ENCODE measurements around the gene AKT2. TPM values are rescaled to one million over a fixed set of nuclear protein-coding genes. Genes with fewer than 3 reads are reported as not detected.

The AKT2 gene
- total RNA-seq, 1 experiment from 2014 or later: 84.5 TPM

DNA sequence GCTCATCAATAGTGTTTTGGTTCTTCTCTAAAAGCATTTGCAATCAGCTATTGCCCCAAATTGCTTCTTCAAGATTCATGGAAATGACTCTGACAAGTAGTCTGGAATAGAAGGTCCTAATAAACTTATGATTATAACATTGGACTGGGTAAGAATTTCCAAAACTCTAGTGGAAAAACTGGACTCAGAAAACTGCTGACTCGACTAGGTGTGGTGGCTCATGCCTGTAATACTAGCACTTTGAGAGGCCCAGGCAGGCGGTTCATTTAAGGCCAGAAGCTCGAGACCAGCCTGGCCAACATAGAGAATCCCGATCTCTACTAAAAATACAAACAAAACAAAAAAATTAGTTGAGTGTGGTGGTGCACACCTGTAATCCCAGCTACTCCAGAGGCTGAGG lies 15.5 kb upstream of the AKT2 start:
- DNase-seq (ENCODE audit: low read depth): no peak

DNA sequence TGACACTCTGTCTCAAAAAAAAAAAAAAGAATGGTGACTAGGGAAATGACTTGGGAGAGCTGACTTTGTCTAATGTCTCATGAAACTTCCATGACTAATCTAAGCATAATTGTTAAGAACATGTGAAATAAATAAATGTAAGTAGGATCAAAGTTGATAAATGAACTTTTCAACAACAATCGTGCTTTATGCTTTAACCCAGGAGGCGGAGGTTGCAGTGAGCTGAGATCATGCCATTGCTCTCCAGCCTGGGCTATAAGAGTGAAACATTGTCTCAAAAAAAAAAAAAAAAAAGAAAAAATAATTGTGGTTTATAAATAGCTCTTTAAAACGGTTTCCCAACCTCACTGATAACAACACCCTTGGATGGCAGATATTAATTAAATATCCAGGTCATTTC lies 12.9 kb upstream of the AKT2 start:
- no peak for DNase-seq (ENCODE audit: low read depth)

DNA sequence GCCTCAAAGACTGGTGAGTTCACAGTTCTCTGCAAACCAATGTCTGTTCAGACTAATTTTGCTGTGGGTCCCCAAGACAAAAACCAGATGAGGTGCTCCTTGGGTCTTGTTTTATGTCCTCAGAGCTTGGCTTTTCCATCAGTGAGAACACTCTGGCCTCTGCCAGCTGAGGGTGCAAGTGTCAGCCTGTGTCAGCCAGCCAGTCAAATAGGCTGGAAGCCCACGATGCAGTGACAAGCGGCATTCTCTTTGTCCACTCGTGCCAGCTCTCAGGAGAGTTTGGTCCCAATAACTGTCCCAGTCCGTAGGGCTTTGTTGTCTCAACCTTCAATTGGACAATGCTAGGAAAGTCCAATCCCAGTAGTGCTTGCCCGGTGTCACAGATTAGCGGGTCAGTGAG lies 9.4 kb upstream of the AKT2 start:
- no peak for DNase-seq (ENCODE audit: low read depth)

DNA sequence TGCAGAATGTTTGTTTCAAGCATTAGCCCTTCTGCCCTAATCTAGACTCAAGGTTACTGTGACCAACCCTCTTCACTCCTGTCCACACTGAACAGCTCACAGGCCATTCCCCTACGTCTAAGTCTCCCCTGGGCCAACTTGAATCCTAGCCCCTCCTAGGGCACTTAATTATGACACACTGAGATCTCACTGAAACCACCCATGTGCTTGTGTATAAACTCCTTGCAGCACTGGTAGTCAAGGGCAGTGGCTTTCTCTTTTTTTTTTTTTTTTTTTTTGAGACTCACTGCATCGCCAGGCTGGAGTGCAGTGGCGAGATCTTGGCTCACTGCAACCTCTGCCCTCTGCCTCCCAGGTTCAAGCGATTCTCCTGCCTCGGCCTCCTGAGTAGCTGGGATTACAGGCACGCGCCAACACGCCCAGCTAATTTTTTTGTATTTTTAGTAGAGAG lies 1.9 kb upstream of the AKT2 start:
- DNase-seq (ENCODE audit: low read depth): no peak

DNA sequence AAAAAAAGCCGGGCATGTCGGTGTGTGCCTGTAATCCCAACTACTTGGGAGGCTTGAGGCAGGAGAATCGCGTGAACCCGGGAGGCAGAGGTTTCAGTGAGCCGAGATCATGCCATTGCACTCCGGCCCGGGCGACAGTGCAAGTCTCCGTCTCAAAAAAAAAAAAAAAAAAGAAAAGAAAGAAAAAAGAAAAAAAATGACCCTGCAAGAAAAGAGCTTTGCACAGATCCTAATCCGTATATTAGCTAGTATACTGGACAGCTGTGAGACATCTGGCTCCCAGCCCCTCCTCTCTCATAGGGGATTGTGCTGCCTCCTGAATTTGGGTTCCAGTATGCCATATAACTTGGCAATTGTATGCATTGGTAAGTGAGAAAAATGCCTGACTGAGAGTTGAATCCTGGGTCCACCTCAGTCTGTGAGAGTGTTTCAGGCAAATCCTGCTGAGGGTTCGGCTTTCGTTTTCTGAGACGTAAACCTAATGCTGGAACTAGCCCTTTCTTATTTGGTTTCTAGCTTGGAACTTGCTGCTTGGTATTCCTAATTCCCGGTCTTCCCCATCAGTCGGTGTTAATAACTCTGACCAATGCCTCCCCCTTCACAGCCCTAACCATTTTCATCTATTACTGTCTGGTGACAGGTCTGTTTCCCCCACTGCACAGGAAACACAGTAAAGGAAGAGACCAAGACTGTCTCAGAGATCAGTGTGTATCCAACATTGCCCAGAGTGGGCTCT lies 1.3 kb upstream of the AKT2 start:
- no peak for DNase-seq (ENCODE audit: low read depth)

DNA sequence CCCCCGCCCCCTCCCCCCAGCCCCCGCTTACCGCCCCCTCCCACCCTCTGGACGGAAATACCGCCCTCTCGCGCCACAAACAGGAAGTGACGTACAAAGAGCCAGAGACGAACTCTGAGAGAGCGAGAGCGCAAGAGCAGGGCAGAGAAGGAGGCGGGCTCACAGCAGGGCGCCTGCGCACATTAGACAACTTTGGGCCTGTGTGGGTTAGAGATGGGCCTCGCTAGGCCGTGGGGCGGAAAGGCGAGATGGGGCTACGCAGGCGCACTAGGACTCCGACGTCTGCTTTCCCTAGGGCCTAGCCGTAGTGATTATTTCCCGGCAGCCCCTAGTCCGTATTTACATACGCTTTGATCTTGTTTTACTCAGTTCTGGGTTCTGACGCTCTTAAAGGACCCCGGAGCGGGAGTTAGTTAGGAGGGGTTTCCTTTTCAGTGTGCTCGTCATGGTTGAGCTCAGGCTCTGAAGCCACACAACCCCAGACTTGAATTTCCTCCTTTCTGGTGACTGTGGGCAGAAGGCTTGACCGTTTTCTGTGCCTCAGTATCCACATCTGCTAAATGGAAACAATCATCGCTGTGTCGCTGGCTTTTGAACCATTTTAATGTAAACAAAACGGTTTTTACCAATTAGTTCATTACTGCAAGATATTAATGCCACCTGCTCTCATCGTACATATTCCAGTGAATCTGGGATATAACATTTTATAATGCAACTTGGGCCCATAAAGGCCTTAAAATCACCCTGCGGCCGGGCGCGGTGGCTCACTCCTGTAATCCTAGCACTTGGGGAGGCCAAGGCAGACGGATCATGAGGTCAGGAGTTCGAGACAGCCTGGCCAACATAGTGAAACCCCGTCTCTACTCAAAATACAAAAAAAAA lies 449 bp upstream of the AKT2 start:
- DNase-seq (ENCODE audit: low read depth): peak; percentile 100

DNA sequence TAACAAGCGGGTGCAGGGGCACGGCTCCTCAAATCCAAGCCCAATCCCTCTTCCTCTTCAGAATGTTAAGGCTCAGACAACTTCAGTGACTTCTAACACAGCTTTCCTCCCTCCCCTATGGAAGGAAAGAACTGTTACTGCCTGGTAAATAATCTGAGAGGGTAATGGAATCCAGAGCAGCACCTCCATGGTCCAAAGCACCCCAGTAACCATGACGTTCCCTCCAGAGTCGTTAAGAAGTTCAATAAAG lies 969 bp downstream of the AKT2 start:
- DNase-seq (ENCODE audit: low read depth): no peak

DNA sequence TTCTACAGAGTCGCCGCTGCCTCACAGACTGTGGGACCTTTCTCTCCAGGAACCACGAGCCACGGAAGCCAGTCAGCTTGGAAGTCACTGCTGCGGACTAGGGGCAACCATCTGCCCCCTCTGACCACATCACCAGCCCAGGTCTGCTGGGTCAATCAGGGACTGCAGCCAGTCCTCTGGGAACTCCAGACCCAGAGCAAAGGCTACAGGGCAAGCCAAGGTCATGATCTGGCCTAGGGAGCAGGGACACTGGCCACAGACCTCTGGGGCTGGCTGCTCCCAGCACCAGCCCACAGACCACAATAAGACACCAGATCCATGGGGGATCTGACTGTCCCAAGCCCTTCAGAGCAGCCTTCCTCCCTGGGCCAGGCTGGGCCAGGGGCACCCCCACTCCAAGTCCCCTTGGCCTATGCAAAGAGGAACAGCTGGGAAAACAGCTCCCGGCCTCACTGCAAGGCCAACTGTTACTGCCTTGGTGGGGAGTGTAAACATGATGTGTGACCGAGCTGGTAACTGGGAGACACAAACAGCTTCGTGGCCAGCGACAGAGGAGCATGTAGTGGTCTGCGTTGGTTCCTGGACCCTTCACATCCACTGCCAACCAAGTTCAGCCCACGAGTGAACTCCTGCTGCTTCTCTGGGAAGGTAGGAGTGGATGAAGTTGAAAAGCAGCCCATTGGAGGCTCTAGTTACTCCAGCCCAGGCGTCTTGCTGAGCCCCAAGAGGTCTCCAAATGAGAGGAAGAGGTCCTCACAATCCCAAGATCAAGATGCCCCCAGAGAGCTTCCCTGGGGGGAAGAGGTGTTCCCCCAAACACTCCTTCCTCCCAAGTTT lies 1.5 kb downstream of the AKT2 start:
- no peak for DNase-seq (ENCODE audit: low read depth)

DNA sequence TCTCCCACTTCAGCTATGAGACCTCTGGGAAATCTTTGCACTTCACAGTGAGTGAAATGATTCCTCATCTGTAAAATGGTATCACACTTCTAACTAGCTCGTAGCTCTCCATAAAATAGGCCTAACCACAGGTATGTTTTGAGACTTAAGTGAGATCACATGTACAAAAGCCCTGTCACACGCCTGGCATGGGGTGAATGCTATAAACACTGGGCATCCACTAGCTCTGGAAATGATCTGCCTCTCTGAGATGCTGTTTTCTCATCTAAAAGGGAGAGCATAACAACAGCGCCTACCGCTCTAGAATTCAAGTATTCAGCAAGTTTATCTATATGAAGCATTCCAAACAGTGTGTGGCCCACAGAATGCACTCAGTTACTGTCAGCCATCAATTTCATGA lies 2.2 kb downstream of the AKT2 start:
- no peak for DNase-seq (ENCODE audit: low read depth)

DNA sequence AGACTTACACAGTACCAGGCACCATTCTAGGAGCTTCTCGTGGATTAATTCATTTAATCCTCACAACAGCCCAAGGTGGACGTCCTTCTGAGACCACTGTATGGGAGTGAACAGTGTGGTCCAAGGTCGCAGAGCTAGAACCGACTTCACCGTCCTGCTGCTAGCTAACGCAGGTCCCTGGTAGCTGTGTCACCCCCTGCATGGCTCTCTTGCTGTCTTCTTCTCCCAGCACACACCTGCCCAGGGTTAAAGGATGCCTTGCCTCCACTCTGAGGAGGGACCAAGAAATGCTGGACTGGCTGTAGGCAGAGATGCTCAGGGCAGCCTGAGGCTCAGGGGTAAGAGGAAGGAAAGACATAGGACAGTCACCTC lies 3.0 kb downstream of the AKT2 start:
- DNase-seq (ENCODE audit: low read depth): no peak

DNA sequence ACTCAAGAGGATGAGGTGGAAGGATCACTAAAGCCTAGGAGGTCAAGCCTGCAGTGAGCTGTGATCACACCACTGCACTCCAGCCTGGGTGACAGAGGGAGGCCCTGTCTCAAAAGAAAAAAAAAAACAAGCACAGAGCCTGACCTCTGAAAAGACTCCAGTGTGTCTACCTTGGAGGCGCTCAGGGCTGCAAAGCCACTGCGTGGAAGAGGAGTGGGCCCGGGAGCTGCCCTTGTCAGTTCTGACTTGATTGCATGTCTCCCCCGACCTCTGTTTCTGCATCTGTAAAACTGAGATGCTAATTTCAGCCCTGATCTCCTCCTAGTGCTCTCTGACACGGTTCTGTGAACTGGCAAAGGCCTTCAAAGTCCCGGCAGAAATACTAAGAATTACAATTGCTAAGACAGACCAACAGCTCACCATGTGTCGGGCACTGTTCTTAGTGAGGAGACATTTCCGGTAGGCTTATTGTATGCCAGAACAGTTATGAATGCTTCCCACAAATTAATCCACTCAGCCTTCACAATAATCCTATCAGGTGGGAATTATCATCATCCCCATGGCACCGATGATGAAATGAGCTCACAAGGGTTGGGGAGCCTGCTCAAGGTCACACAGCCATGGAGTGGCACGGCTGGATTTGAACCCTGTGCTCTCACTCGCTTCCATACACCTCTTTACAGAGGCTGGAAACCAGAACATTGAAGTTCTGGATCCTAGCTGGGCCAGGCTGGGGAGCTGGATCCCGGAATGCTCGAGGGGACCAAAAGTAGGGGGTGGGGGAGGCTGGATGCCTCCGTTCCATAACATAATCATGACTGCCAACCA lies 3.5 kb downstream of the AKT2 start:
- no peak for DNase-seq (ENCODE audit: low read depth)

DNA sequence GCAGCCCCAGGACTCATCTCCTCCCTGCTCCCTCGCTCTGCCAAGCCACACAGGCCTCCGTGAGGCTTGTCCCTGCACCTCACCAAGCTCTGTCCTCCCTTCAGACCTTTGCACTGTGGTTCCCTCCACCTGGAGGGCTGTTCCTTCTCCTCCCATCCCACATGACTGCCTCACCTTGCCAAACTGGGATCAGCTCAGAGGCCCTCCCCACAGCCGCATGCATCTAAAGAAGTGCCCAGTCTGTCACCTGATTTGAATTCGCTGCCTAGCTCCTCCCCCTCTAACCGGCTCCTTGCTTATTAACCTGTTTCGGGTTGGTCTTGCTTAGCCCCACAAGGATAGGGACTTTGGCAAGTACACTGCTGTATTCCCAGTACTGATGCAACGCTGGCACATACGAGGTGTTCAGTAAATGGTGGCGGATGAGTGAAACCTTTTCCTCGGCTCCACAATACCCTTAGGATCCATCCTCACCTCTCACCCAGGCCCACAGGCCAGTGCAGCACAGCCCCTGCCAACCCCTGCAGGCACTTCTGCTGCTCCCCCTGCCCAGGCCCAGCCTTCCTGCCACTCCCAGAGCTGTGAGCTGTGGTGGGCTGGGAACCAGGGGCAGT lies 4.4 kb downstream of the AKT2 start:
- no peak for DNase-seq (ENCODE audit: low read depth)

DNA sequence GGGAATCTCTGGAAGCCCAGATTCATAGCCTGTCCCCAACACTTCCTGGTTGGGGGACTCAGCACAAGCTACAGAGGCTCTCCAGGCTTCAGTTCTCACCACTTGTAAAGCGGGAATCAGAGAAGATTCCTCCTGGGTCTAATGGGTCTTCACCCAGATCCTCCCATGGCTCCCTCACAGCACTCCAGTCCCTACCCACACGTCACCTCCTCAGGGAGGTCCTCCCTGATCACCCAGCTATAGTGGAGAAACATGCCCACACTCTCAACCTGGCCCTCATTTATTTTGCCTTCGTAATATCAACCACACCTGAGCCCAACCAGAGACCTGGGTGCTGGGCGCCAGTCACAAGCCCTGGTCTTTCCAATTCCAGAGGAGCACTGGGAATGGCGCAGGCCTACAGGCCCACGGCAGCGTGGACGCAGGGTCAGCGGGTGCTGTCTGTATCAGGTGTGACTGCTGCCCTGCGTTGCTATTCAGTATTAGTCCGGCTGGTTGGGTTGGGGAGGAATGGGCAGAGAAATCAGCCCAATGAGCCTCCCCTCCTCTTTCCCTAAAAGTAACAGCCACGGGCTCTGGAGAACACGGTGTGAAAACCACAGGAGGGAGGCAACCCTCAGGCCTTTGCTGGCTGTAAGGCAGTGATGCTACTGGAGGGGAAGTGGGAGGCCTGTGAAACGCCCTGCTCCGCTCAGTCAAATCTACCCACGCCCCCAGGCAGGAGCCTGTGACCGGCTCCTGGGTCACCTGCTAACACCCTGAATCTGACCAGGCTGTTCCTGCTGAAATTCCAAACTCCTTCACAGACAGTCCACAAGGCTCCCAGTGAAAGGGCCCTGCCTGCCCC lies 5.2 kb downstream of the AKT2 start:
- no peak for DNase-seq (ENCODE audit: low read depth)

DNA sequence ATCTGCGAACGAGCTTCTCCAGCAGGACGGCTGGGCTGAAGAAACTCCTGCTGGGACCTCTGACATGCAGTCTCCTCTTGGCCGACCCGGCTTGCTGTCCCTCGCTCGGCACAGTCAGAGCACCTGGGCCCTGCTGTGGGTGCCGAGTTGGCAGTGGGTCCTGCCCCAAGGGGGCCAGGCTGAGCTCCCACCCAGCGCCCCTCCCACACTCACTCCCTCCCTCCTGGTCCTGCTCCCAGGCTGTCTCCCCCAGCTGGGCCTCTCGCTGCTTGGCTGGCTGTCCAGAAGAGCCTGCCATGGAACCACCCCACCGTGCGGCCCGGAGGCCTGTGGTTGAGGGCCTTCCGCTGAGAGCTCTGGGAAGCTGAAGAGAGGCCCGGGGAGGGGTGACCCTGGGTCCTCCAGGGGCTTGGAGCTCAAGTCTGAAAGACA lies 6.0 kb downstream of the AKT2 start:
- no peak for DNase-seq (ENCODE audit: low read depth)

DNA sequence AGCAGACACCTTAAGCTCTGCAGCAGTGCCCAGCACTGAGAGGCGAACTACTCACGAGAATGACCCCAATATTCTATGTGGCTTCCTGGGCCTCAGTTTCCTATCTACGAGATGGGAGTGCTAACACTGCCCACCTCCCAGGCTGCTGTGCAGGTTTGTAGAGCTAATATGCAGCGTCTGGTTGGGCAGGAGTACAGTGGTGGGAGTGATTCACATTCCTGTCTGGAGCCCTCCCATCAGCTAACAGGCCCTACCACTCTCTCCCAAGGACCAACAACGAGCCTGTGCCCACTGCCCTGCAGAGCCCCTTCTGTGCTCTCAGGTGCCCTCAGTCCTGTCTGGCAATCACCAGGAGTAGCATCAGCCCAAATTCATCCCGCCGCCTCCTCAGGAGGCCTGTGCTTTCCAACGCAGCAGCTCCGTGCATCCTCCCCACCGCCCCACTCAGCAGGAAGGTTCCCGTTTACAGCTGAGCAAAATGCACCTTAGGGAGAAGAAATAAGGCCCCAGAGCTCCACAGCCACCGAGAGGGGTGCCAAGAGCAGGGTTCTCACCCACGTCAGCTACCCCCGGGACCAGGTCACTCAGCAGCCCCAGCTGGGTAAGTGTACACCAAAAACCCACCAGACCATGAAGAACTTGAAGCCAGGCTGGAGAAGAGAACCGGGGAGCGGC lies 6.6 kb downstream of the AKT2 start:
- DNase-seq (ENCODE audit: low read depth): no peak

DNA sequence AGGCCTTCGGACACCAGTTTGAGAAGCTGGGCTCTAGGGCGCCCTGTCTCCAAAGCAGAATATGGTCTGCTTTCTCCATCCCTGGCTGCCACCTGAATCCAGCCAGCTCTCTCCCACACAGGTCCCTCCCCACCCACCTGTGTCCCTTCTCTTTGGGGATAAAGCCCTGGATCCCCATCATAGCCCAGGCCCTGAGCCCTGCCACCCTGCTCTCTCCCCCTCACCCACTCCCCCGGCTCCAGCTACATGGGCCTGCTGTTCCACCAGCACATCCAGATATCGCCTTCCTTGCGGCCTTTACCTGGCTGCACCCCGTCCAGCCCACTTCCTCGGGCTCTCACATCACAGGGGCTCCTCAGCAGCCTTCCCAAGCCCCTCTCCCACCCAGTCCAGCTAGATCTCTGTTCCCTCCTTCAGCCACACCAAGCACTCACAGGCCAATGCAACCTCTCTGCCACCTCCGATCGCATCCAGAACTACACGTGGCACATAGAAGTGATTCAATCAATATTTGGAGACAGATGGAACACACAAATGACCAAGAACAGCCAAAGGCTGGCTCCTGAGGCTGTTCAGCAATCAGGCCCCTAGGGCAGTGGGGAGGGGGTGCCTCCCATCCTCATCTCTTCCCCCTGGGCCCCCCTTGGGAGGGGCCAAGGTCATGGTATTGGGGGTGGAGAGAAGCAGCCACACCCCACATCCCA lies 7.6 kb downstream of the AKT2 start:
- no peak for DNase-seq (ENCODE audit: low read depth)

DNA sequence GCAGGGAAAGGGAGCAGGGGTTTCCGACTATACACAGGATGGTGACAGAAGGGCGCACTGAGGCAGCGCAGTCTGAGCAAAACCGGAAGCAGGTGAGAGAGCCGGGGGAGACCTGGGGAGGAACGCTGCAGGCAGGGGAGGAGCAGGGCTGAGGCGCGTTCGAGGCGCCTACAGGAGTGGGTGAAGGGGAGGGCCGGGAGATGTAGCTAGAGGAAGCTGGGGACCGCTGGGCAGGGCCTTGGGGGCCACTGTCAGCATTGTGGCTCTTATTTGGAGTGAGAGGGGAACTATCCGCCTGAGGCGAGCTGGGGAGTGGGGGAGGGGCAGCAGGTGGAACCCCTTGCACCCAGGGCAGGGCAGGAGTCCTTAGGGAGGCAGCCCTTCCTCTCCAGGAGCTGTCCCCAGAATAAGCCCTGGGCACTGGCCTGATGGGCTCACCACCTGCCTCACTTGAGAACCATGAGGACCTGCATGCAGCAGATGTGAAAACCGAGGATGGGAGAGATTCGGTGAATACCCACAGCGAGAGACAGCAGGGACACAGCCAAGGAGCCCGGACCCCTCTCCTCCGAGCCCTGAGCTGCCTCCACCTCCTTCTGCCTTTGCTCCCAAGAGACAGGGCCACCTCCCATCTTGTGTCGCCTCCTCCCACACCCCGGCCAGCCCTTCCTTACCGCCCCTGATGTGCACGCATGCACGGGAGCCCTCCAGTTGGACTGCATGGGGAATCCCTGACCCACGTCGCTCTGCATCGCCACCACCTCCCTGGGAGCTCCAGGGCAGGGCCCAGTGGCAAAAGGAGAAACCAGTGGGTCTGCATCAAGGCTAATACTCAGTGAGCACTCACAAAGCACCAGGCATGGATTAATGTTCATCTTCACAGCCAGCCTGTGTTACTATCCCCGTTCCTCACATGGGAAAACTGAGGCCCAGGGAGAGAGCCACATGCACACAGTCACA lies 10.3 kb downstream of the AKT2 start:
- no peak for DNase-seq (ENCODE audit: low read depth)

Measured in Daoy (cell line).